Ishikawa (cell line): Measurements from ENCODE around the gene PKD1.

Experiments used
- CREB1 ChIP-seq: IDR thresholded peaks from 2 replicates; pipeline ENCODE4 v1.6.1; 2012; ENCODE audit warnings: low read depth
- EGR1 ChIP-seq: IDR thresholded peaks from 2 replicates; pipeline ENCODE4 v1.6.1; 2012
- EP300 ChIP-seq: IDR thresholded peaks from 2 replicates; pipeline ENCODE4 v1.6.1; 2012; ENCODE audit warnings: borderline replicate concordance
- RAD21 ChIP-seq: IDR thresholded peaks from 2 replicates; pipeline ENCODE4 v1.6.1; 2012; ENCODE audit warnings: low read depth
- REST ChIP-seq: IDR thresholded peaks from 2 replicates; pipeline ENCODE4 v1.6.1; 2012; ENCODE audit warnings: low read depth, mild to moderate bottlenecking
- TAF1 ChIP-seq: IDR thresholded peaks from 2 replicates; pipeline ENCODE4 v1.6.1; 2012; ENCODE audit warnings: low read depth, mild to moderate bottlenecking
- TCF12 ChIP-seq: IDR thresholded peaks from 2 replicates; pipeline ENCODE4 v1.6.1; 2012; ENCODE audit warnings: low read depth
- TEAD4 ChIP-seq: IDR thresholded peaks from 2 replicates; pipeline ENCODE4 v1.6.1; 2012
- YY1 ChIP-seq: IDR thresholded peaks from 2 replicates; pipeline ENCODE4 v1.6.1; 2012; ENCODE audit warnings: low read depth

DNA sequence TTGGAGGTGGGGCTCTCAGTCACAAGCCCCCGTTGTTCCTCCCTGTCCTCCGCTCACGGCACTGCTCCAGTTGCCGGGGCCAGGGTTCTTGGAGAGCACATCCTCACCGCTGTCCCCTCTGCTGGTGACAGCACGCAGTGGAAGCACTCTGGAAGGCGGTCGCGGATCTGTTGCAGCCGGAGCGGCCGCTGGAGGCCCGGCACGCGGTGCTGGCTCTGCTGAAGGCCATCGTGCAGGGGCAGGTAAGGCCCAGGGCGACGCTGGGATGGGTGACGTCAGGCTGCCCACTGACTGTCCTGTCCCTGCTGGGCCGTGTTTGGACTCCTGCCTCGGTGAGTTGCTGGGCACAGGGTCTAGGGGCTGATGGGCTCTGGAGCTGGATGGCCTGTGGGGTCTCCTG, 82.5 kb downstream of the PKD1 start:
- TF ChIP-seq RAD21: no peak
- TF ChIP-seq EP300: no peak
- no peak for TF ChIP-seq TAF1
- TF ChIP-seq REST: no peak
- no peak for TF ChIP-seq EGR1
- no peak for TF ChIP-seq TEAD4
- no peak for TF ChIP-seq CREB1
- TF ChIP-seq TCF12: no peak
- no peak for TF ChIP-seq YY1
